GM12864 (cell line): ENCODE results near the gene SPEN.

Experiments used
- DNase-seq: peaks from one replicate; pipeline ENCODE4 v3.0.0-alpha.2; 2011; ENCODE audit warnings: low read depth
- H3K4me3 ChIP-seq: 2 replicates; pipeline ENCODE4 v1.5.1; 2011; ENCODE audit warnings: mild to moderate bottlenecking, low read depth, low read length, control low read depth
- CTCF ChIP-seq: IDR thresholded peaks from 2 replicates; pipeline ENCODE4 v1.5.1; 2011; ENCODE audit warnings: low read depth, mild to moderate bottlenecking, moderate library complexity, low read length, control low read depth, inconsistent platforms; ENCODE audit errors: missing control alignments

The SPEN gene

GRCh38 chr1:15866721-15867201, 19.3 kb downstream of the SPEN start:
- no peak overlapping the region for H3K4me3 ChIP-seq
- no peak for DNase-seq

GRCh38 chr1:15867288-15867687, 19.8 kb downstream of the SPEN start:
- H3K4me3 ChIP-seq: no peak overlapping the region
- no peak for DNase-seq
- no peak for TF ChIP-seq CTCF

More at GRCh38 chr1:15866721-15867201, 19.3 kb downstream of the SPEN start:
- no peak for TF ChIP-seq CTCF

GRCh38 chr1:15869413-15869812, 21.9 kb downstream of the SPEN start:
- no peak for TF ChIP-seq CTCF
- no peak overlapping the region for H3K4me3 ChIP-seq
- DNase-seq: no peak

GRCh38 chr1:15870421-15870820, 22.9 kb downstream of the SPEN start:
- DNase-seq: no peak
- no peak overlapping the region for H3K4me3 ChIP-seq
- TF ChIP-seq CTCF: no peak

- no peak overlapping the region for H3K4me3 ChIP-seq
- no peak for DNase-seq
- TF ChIP-seq CTCF: no peak
Observed at GRCh38 chr1:15874471-15874870, 27.0 kb downstream of the SPEN start.

- TF ChIP-seq CTCF: peak; percentile 1
- no peak for DNase-seq
- H3K4me3 ChIP-seq: no peak overlapping the region
Observed at GRCh38 chr1:15876357-15877055, 29.0 kb downstream of the SPEN start.

GRCh38 chr1:15881961-15882360, 34.5 kb downstream of the SPEN start:
- H3K4me3 ChIP-seq: no peak overlapping the region
- no peak for TF ChIP-seq CTCF
- DNase-seq: no peak
